HG02798 (cell line): Measurements from ENCODE around the gene MYBPC2.
A peak's percentile ranks its signal among the peaks of the same experiment; 100 is the strongest.
"Not testable (repeated sequence)": the region's sequence is repeated elsewhere in the genome, so short reads cannot be mapped to it uniquely, and the experiment has no call there.

Experiments used
- ATAC-seq: cut with Tn5 transposase; IDR thresholded peaks from one replicate; pipeline ENCODE4 v1.9.1; 2021; ENCODE audit warnings: mild to moderate bottlenecking; ENCODE audit not compliant: unreplicated experiment, poor library complexity

Gene MYBPC2

GRCh38 chr19:50425581-50425980 is 7.1 kb upstream of the MYBPC2 start:
- no peak for ATAC-seq

GRCh38 chr19:50427318-50427925 is 5.3 kb upstream of the MYBPC2 start:
- ATAC-seq, result no peak

- no peak for ATAC-seq
Observed at GRCh38 chr19:50427997-50428425, 4.7 kb upstream of the MYBPC2 start.

GRCh38 chr19:50428772-50429463 is 3.8 kb upstream of the MYBPC2 start:
- ATAC-seq, result no peak

- no peak for ATAC-seq
Observed at GRCh38 chr19:50430888-50431342, 1.8 kb upstream of the MYBPC2 start.

- ATAC-seq, result peak; percentile 86
Observed at GRCh38 chr19:50431343-50432220, 1.1 kb upstream of the MYBPC2 start.

- ATAC-seq, result no peak
Observed at GRCh38 chr19:50433201-50434180, 799 bp downstream of the MYBPC2 start.

- ATAC-seq, result no peak
Observed at GRCh38 chr19:50434525-50434924, 1.8 kb downstream of the MYBPC2 start.

GRCh38 chr19:50435221-50435620 is 2.5 kb downstream of the MYBPC2 start:
- ATAC-seq, result no peak

- ATAC-seq, result no peak
Observed at GRCh38 chr19:50435627-50436026, 2.9 kb downstream of the MYBPC2 start.

- ATAC-seq, result no peak
Observed at GRCh38 chr19:50437862-50438449, 5.3 kb downstream of the MYBPC2 start.

- ATAC-seq, result not testable (repeated sequence)
Observed at GRCh38 chr19:50439130-50439529, 6.4 kb downstream of the MYBPC2 start.

GRCh38 chr19:50444059-50444458 is 11.4 kb downstream of the MYBPC2 start:
- ATAC-seq, result no peak

- no peak for ATAC-seq
Observed at GRCh38 chr19:50447053-50447452, 14.4 kb downstream of the MYBPC2 start.

- no peak for ATAC-seq
Observed at GRCh38 chr19:50447750-50448149, 15.1 kb downstream of the MYBPC2 start.

GRCh38 chr19:50449236-50449899 is 16.7 kb downstream of the MYBPC2 start:
- ATAC-seq, result no peak

GRCh38 chr19:50450369-50451222 is 17.9 kb downstream of the MYBPC2 start:
- no peak for ATAC-seq

GRCh38 chr19:50451223-50451534 is 18.5 kb downstream of the MYBPC2 start:
- no peak for ATAC-seq
